Endodermal cell (in vitro differentiated cells): Measurements from ENCODE around the gene ABCA2. TPM values are rescaled to one million over a fixed set of nuclear protein-coding genes. Genes with fewer than 3 reads are reported as not detected.
"Not testable (repeated sequence)": the region's sequence is repeated elsewhere in the genome, so short reads cannot be mapped to it uniquely, and the experiment has no call there.

Source experiments
- DNase-seq: peaks from one replicate; pipeline ENCODE4 v3.0.0-alpha.2; 2017
- H3K27ac ChIP-seq: 2 replicates; pipeline ENCODE4 v1.5.1; 2013; ENCODE audit warnings: mild to moderate bottlenecking, low read depth, low read length, moderate library complexity
- H3K27me3 ChIP-seq: 2 replicates; pipeline ENCODE4 v1.6.1; 2013; ENCODE audit warnings: mild to moderate bottlenecking, low read length, moderate library complexity; ENCODE audit not compliant: insufficient read depth, control insufficient read depth, poor library complexity, severe bottlenecking
- H3K36me3 ChIP-seq: 2 replicates; pipeline ENCODE4 v1.7.0; 2013; ENCODE audit warnings: mild to moderate bottlenecking, low read length, moderate library complexity; ENCODE audit not compliant: control insufficient read depth, insufficient read depth
- H3K4me1 ChIP-seq: one replicate; pipeline ENCODE4 v1.7.0; 2013; ENCODE audit warnings: low read length; ENCODE audit not compliant: control insufficient read depth, insufficient read depth
- H3K4me3 ChIP-seq: 2 replicates; pipeline ENCODE4 v1.5.1; 2013; ENCODE audit warnings: mild to moderate bottlenecking, low read length, moderate library complexity
- H3K9ac ChIP-seq: 2 replicates; pipeline ENCODE4 v1.6.1; 2013; ENCODE audit warnings: mild to moderate bottlenecking, low read length, moderate library complexity; ENCODE audit not compliant: poor library complexity, severe bottlenecking; ENCODE audit errors: extremely low read depth
- H3K9me3 ChIP-seq: 2 replicates; pipeline ENCODE4 v1.6.1; 2013; ENCODE audit warnings: mild to moderate bottlenecking, low read length, moderate library complexity; ENCODE audit not compliant: control insufficient read depth
- H3K27ac Mint-ChIP-seq: 2 replicates; pipeline ENCODE4 v1.8.0; 2020; ENCODE audit warnings: mixed read lengths
- H3K27me3 Mint-ChIP-seq: 2 replicates; pipeline ENCODE4 v1.8.0; 2021; ENCODE audit warnings: mild to moderate bottlenecking, mixed read lengths; ENCODE audit not compliant: insufficient read depth
- H3K36me3 Mint-ChIP-seq: 2 replicates; pipeline ENCODE4 v1.8.0; 2020; ENCODE audit warnings: low read depth, mixed read lengths
- H3K4me1 Mint-ChIP-seq: 2 replicates; pipeline ENCODE4 v1.8.0; 2020; ENCODE audit warnings: mixed read lengths
- H3K4me3 Mint-ChIP-seq: 2 replicates; pipeline ENCODE4 v1.8.0; 2020; ENCODE audit warnings: mild to moderate bottlenecking, moderate library complexity, mixed read lengths
- H3K9me3 Mint-ChIP-seq: 2 replicates; pipeline ENCODE4 v1.8.0; 2020; ENCODE audit warnings: mild to moderate bottlenecking, mixed read lengths
- WGBS, 2 experiments: methylation state at CpG; one replicate each; pipeline versions ENCODE4 v1.1.5 to v1.1.7; 2013; ENCODE audit warnings: missing lambda C conversion rate in 2 of 2, mixed read lengths in 1 of 2; ENCODE audit not compliant: insufficient coverage in 1 of 2, insufficient read length in 1 of 2; 5-methylcytosine and 5-hydroxymethylcytosine counted together
- total RNA-seq, 2 donors: library from RNA; stranded (reverse); fragmentation: NEBNext Ultra II Directional in 1 of 2; extraction: Animal tissue kit (Norgen Biotek cat#: 25700) in 1 of 2; gene quantifications; 2 replicates in 1 of 2; 3 replicates in 1 of 2; pipeline ENCODE4 v1.2.1, GENCODE V29; 2021
- TF ChIP-seq, protein P1 (sequence below): fragments of 200-600 bp; sonication (generic); conservative IDR thresholded peaks from 2 replicates; pipeline ENCODE4 v1.5.0; 2021; ENCODE audit warnings: antibody characterized with exemption, mild to moderate bottlenecking

ABCA2 gene
- total RNA-seq, 2 donors from 2014 or later = 21.5 to 30.0 TPM

DNA sequence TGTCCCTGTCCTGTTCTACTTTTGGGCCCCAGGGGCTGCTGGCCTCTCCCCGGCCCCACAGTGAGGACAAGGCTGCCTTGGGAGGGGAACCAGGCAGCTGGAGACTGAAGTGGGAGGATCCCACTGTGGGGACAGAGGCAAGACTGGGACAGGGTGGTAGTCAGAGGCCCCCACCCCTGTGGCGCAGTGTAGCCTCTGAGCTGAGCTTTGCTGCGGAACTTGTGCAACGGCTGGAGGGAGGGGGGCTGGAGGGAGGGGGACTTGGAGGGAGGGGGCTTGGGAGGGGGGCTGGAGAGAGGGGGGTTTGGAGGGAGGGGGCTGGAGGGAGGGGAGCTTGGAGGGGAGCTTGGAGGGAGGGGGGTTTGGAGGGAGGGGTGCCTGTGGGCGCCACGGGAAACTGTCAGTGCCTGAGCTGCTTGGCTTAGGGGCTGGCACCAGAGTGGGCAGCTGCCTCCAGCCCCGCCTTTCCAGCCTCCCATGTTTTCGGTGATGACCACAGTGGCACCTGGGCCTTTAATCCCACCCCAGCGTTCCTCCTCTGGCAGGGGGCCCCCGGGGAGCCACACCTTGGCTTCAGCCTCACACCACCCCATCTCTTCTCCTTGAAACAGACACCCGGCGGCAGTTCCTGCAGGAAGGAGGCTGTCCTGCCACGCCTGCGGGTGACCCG lies 6.1 kb upstream of the ABCA2 start:
- DNase-seq = no peak
- no peaks in the 10 kb centered on the region for H3K4me1 ChIP-seq
- TF ChIP-seq, protein P1, sequence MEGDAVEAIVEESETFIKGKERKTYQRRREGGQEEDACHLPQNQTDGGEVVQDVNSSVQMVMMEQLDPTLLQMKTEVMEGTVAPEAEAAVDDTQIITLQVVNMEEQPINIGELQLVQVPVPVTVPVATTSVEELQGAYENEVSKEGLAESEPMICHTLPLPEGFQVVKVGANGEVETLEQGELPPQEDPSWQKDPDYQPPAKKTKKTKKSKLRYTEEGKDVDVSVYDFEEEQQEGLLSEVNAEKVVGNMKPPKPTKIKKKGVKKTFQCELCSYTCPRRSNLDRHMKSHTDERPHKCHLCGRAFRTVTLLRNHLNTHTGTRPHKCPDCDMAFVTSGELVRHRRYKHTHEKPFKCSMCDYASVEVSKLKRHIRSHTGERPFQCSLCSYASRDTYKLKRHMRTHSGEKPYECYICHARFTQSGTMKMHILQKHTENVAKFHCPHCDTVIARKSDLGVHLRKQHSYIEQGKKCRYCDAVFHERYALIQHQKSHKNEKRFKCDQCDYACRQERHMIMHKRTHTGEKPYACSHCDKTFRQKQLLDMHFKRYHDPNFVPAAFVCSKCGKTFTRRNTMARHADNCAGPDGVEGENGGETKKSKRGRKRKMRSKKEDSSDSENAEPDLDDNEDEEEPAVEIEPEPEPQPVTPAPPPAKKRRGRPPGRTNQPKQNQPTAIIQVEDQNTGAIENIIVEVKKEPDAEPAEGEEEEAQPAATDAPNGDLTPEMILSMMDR = no peak
- Mint-ChIP-seq H3K27ac (no peak overlapping the region), H3K4me3 (no peak overlapping the region), H3K36me3 (peaks cover 11% of the 10 kb centered on the region), H3K27me3 (peaks cover 6% of the 10 kb centered on the region), H3K4me1 (no peaks in the 10 kb centered on the region), H3K9me3 (no peaks in the 10 kb centered on the region)
- no peaks in the 10 kb centered on the region for H3K9me3 ChIP-seq
- no peak overlapping the region for H3K27ac ChIP-seq
- H3K27me3 ChIP-seq = peaks cover 4% of the 10 kb centered on the region
- peaks cover 7% of the 10 kb centered on the region for H3K36me3 ChIP-seq
- 80 to 85% methylated on average over 2 to 13 of the region's 15 CpGs for WGBS, 2 experiments
- no peak overlapping the region for H3K4me3 ChIP-seq
- H3K9ac ChIP-seq = no peak overlapping the region

GRCh38 chr9:137033481-137033880 lies 5.4 kb upstream of the ABCA2 start:
- not testable (repeated sequence) for H3K27me3 Mint-ChIP-seq, H3K9me3 Mint-ChIP-seq, H3K4me3 Mint-ChIP-seq, H3K36me3 Mint-ChIP-seq, DNase-seq, H3K36me3 ChIP-seq, H3K27ac ChIP-seq, H3K4me3 ChIP-seq, H3K27ac Mint-ChIP-seq, H3K9ac ChIP-seq, H3K9me3 ChIP-seq, H3K4me1 Mint-ChIP-seq, H3K4me1 ChIP-seq
- WGBS, 2 experiments = 92 to 95% methylated on average over 3 to 5 of the region's 5 CpGs
- H3K27me3 ChIP-seq = peaks cover 11% of the 10 kb centered on the region

GRCh38 chr9:137032858-137033257 lies 4.8 kb upstream of the ABCA2 start:
- Mint-ChIP-seq H3K36me3 (peaks cover 4% of the 10 kb centered on the region), H3K4me1 (no peaks in the 10 kb centered on the region), H3K4me3 (no peak overlapping the region), H3K27me3 (peaks cover 10% of the 10 kb centered on the region), H3K27ac (no peak overlapping the region), H3K9me3 (no peaks in the 10 kb centered on the region)
- TF ChIP-seq, protein P1 = no peak
- Histone ChIP-seq H3K4me1 (no peaks in the 10 kb centered on the region), H3K36me3 (no peaks in the 10 kb centered on the region), H3K9me3 (no peaks in the 10 kb centered on the region), H3K27ac (no peak overlapping the region), H3K9ac (no peak overlapping the region), H3K4me3 (no peak overlapping the region), H3K27me3 (peaks cover 12% of the 10 kb centered on the region)
- 93 to 94% methylated on average over 5 to 10 of the region's 10 CpGs for WGBS, 2 experiments
- no peak for DNase-seq
